Stomach (tissue), 4 donors: ENCODE data around the gene SPEM2.

Experiments
- EP300 ChIP-seq: sonication (generic); formaldehyde crosslinking; IDR thresholded peaks from one replicate; pipeline ENCODE4 v1.6.1; 2017; ENCODE audit warnings: antibody characterized with exemption
- POLR2A ChIP-seq, 4 donors: fragments of 450-650 bp; IDR thresholded peaks; one replicate each; pipeline ENCODE4 v1.6.1; 2016; ENCODE audit warnings: antibody characterized with exemption in 4 of 4, control low read depth in 2 of 4, mild to moderate bottlenecking in 1 of 4, moderate library complexity in 1 of 4
- POLR2AphosphoS5 ChIP-seq, 3 donors: sonication (generic); formaldehyde crosslinking; IDR thresholded peaks; one replicate each; pipeline ENCODE4 v1.6.1; 2016; ENCODE audit warnings: antibody characterized with exemption in 3 of 3
- TF ChIP-seq, protein P1 (sequence below), 7 experiments: fragments of 450-650 bp in 4 of 7; fragments of 200-600 bp in 3 of 7; sonication (generic) in 3 of 7; IDR thresholded peaks; one replicate each; pipeline ENCODE4 v1.5.1; 2016 to 2019; ENCODE audit warnings: antibody characterized with exemption in 7 of 7, control low read depth in 2 of 7, mild to moderate bottlenecking in 1 of 7

DNA sequence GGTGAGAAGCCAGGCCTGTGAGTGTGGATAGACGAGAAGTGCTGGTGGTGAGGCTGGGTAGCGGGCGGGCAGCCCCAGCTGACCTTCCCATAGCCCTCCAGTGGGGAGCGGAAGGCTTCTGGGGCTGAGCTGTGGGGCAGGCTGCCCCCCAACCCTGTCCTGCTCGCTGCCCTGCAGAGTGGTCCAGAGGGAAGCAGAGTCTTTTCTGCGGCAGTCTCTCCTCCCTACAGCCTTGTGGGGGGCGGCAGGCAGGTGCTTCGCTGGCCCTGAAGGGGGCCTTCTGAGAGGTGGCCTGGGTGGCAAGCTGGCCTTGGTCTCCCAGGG is 14.0 kb upstream of the SPEM2 start:
- TF ChIP-seq, protein P1, sequence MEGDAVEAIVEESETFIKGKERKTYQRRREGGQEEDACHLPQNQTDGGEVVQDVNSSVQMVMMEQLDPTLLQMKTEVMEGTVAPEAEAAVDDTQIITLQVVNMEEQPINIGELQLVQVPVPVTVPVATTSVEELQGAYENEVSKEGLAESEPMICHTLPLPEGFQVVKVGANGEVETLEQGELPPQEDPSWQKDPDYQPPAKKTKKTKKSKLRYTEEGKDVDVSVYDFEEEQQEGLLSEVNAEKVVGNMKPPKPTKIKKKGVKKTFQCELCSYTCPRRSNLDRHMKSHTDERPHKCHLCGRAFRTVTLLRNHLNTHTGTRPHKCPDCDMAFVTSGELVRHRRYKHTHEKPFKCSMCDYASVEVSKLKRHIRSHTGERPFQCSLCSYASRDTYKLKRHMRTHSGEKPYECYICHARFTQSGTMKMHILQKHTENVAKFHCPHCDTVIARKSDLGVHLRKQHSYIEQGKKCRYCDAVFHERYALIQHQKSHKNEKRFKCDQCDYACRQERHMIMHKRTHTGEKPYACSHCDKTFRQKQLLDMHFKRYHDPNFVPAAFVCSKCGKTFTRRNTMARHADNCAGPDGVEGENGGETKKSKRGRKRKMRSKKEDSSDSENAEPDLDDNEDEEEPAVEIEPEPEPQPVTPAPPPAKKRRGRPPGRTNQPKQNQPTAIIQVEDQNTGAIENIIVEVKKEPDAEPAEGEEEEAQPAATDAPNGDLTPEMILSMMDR (IDR thresholded peaks at IDR 0.05) = no peak
- TF ChIP-seq EP300 (no peak), POLR2A (IDR thresholded peaks at IDR 0.05) (no peak), POLR2AphosphoS5 (IDR thresholded peaks at IDR 0.05) (no peak)
